Cardiac muscle cell (in vitro differentiated cells and primary cell): ENCODE data around the gene SLC46A2. TPM values are rescaled to one million over a fixed set of nuclear protein-coding genes. Genes with fewer than 3 reads are reported as not detected.

Source experiments
- DNase-seq, 2 donors: peaks; one replicate each; pipeline versions ENCODE4 v3.0.0 to v3.0.0-alpha.2; 2010 to 2017; ENCODE audit warnings: low read depth in 1 of 2, low spot score in 1 of 2
- H3K27ac ChIP-seq: fragments of 200-600 bp; sonication (generic); 2 replicates; pipeline ENCODE4 v1.5.1; 2016
- H3K27me3 ChIP-seq: fragments of 200-600 bp; sonication (generic); 2 replicates; pipeline ENCODE4 v1.6.0; 2016; ENCODE audit warnings: control low read depth
- H3K36me3 ChIP-seq: fragments of 200-600 bp; sonication (generic); 2 replicates; pipeline ENCODE4 v1.5.1; 2016; ENCODE audit warnings: control low read depth
- H3K4me1 ChIP-seq: fragments of 200-600 bp; sonication (generic); 2 replicates; pipeline ENCODE4 v1.8.1; 2017; ENCODE audit warnings: low read depth, mild to moderate bottlenecking, mixed run types
- H3K4me3 ChIP-seq: fragments of 200-600 bp; sonication (generic); 2 replicates; pipeline ENCODE4 v1.5.1; 2016; ENCODE audit warnings: mild to moderate bottlenecking
- H3K9me3 ChIP-seq: fragments of 200-600 bp; sonication (generic); 2 replicates; pipeline ENCODE4 v1.5.1; 2017; ENCODE audit warnings: low read depth, mild to moderate bottlenecking, control low read depth
- CTCF ChIP-seq: IDR thresholded peaks from 2 replicates; pipeline ENCODE4 v1.5.1; 2012; ENCODE audit warnings: low read depth, mild to moderate bottlenecking, low read length
- polyA plus RNA-seq: library from polyadenylated mRNA; unstranded; fragments of >200 nt; fragmentation: Nextera tagmentation; extraction: Ambion mirVana; gene quantifications from 2 replicates; pipeline ENCODE4 v1.2.1, GENCODE V29; 2016
- total RNA-seq: library from RNA; depleted of rRNA; stranded (reverse); fragments of >200 nt; gene quantifications from 2 replicates; pipeline ENCODE4 v1.2.3, GENCODE V29; 2016

SLC46A2 gene
- total and polyA plus RNA-seq, 2 experiments from 2014 or later = not detected

GRCh38 chr9:112858625-112859147, 32.0 kb downstream of the SLC46A2 start:
- DNase-seq = peak in 1 of 2 donors; percentile 32
- H3K4me3 ChIP-seq = no peak overlapping the region
- H3K9me3 ChIP-seq = no peaks in the 10 kb centered on the region
- H3K4me1 ChIP-seq = peaks cover 13% of the 10 kb centered on the region
- no peaks in the 10 kb centered on the region for H3K36me3 ChIP-seq
- H3K27me3 ChIP-seq = no peaks in the 10 kb centered on the region
- no peak overlapping the region for H3K27ac ChIP-seq
- no peak for TF ChIP-seq CTCF

- Histone ChIP-seq H3K27me3 (no peaks in the 10 kb centered on the region), H3K9me3 (no peaks in the 10 kb centered on the region), H3K4me1 (peaks cover 13% of the 10 kb centered on the region), H3K27ac (no peak overlapping the region), H3K4me3 (no peak overlapping the region), H3K36me3 (no peaks in the 10 kb centered on the region)
- no peak for DNase-seq
- TF ChIP-seq CTCF = no peak
Observed at GRCh38 chr9:112858005-112858404, 32.7 kb downstream of the SLC46A2 start.

GRCh38 chr9:112856843-112857242, 33.8 kb downstream of the SLC46A2 start:
- no peak for TF ChIP-seq CTCF
- no peak for DNase-seq

GRCh38 chr9:112856200-112856599, 34.5 kb downstream of the SLC46A2 start:
- Histone ChIP-seq H3K4me1 (peaks cover 4% of the 10 kb centered on the region), H3K27ac (no peak overlapping the region), H3K36me3 (no peaks in the 10 kb centered on the region), H3K9me3 (no peaks in the 10 kb centered on the region), H3K4me3 (no peak overlapping the region), H3K27me3 (no peaks in the 10 kb centered on the region)
- DNase-seq = no peak
- TF ChIP-seq CTCF = no peak

More at GRCh38 chr9:112856843-112857242, 33.8 kb downstream of the SLC46A2 start:
- no peak overlapping the region for H3K27ac ChIP-seq
- H3K4me3 ChIP-seq = no peak overlapping the region
- H3K36me3 ChIP-seq = no peaks in the 10 kb centered on the region
- H3K4me1 ChIP-seq = peaks cover 11% of the 10 kb centered on the region
- H3K27me3 ChIP-seq = no peaks in the 10 kb centered on the region
- no peaks in the 10 kb centered on the region for H3K9me3 ChIP-seq

- no peak overlapping the region for H3K27ac ChIP-seq
Observed at GRCh38 chr9:112854657-112855056, 36.0 kb downstream of the SLC46A2 start.

More at GRCh38 chr9:112854657-112855056, 36.0 kb downstream of the SLC46A2 start:
- Histone ChIP-seq H3K27me3 (no peaks in the 10 kb centered on the region), H3K4me3 (no peak overlapping the region), H3K9me3 (no peaks in the 10 kb centered on the region), H3K36me3 (no peaks in the 10 kb centered on the region), H3K4me1 (no peaks in the 10 kb centered on the region)
- no peak for TF ChIP-seq CTCF
- no peak for DNase-seq
